ENCODE results near the gene DNAJC22. TPM values are rescaled to one million over a fixed set of nuclear protein-coding genes. Genes with fewer than 3 reads are reported as not detected.
"Not testable (repeated sequence)": the region's sequence is repeated elsewhere in the genome, so short reads cannot be mapped to it uniquely, and the experiment has no call there.

DNAJC22 gene
- 0.11 TPM in 1 of 2 replicates, not detected in the other for total RNA-seq

- intact Hi-C loops (cut with micrococcal nuclease): loop anchor here (1.0 kb wide), 2 partner anchors 9 to 58 kb away; partner anchors contain the start of gene C1QL4
Measured at GRCh38 chr12:49346659-49347310, at the start of gene DNAJC22. Gene DNAJC22, plus strand, starts transcription at chr12:49346888. Its CDS starts 1,985 bp downstream, at chr12:49348873.

GRCh38 chr12:49297695-49298060 lies 49.0 kb upstream of the DNAJC22 start:
- intact Hi-C loops (cut with micrococcal nuclease): loop anchor here (2.0 kb wide), 1 partner anchor 33 kb away; the partner anchor contains the start of gene TUBA1C

GRCh38 chr12:49298160-49298559 lies 48.5 kb upstream of the DNAJC22 start:
- intact Hi-C loops (cut with micrococcal nuclease): no loop called here

- intact Hi-C loops (cut with micrococcal nuclease): no loop called here
Measured at GRCh38 chr12:49301760-49302159, 44.9 kb upstream of the DNAJC22 start.

DNA sequence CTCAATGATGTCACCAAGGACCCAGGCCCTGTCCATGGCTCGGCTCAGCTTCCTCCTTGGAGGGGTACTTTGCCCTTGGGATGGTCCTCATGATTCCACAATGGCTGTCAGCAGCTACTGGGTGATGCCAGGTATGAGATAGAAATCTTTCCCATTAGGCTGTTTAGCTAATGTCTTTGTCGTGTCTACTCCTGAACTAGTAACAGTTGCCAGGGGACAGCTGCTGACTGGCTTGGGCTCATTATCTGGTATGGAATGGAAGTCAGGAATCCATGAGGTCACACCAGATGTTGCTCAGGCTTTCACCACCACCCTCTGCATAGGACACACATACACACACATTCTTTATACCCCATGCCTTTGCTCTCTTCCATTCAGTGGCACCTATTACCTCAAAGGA lies 42.5 kb upstream of the DNAJC22 start:
- intact Hi-C loops (cut with micrococcal nuclease): no loop called here

GRCh38 chr12:49305762-49306510 lies 40.8 kb upstream of the DNAJC22 start:
- intact Hi-C loops (cut with micrococcal nuclease): no loop called here

DNA sequence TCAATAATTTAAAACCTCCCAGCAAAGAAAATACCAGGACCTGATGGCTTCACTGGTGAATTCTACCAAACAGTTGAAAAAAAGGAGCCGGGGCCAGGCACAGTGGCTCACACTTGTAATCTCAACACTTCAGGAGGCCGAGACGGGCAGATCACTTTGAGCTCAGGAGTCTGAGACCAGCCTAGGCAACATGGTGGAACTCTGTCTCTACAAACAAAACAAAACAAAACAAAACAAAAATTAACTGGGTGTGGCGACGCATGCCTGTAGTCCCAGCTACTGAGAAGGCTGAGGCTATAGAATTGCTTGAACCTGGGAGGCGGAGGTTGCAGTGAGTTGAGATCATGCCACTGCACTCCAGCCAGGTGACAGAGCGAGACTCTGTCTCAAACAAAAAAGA lies 37.3 kb upstream of the DNAJC22 start:
- intact Hi-C loops (cut with micrococcal nuclease): no loop called here

- intact Hi-C loops (cut with micrococcal nuclease): not testable (repeated sequence)
Measured at GRCh38 chr12:49310451-49311000, 36.2 kb upstream of the DNAJC22 start.

DNA sequence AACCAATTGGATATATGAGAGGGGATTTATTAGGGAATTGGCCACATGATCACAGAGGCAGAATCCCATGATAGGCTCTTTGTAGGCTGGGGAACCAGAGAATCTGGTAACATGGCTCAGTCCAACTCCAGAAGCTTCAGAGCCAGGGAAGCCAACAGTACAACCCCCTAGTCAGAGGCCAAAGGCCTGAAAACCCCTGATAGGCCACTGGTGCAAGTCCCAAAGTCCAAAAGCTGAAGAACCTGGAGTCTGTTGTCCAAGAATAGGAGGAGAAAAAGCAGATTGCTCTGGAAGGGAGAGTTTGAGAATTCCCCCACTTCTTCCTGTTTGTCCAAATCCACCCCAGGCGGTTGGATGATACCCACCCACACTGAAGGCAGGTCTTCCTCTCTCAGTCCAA lies 31.9 kb upstream of the DNAJC22 start:
- intact Hi-C loops (cut with micrococcal nuclease): no loop called here

GRCh38 chr12:49317118-49317517 lies 29.6 kb upstream of the DNAJC22 start:
- intact Hi-C loops (cut with micrococcal nuclease): not testable (repeated sequence)

DNA sequence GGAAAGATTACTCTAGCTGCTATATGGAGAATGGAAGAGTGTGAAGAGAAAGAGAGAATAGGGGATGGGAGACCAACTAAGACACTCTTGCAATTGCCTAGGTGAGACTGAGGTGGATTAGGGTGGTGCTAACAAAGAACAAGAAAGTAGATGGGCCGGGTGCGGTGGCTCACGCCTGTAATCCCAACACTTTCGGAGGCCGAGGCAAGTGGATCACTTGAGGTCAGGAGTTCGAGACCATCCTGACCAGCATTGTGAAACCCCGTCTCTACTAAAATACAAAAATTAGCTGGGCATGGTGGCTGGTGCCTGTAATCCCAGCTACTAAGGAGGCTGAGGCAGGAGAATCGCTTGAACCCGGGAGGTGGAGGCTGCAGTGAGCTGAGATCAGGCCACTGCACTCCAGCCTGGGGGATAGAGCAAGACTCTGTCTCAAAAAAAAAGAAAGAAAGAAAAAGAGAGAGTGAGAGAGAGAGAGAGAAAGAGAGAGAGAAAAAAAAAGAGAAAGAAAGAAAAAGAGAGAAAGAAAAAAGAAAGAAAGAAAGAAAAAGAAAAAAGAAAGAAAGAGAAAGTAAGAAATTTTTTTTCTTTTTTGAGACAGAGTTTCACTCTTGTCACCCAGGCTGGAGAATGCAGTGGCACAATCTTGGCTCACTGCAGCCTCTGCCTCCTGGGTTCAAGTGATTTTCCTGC lies 26.1 kb upstream of the DNAJC22 start:
- intact Hi-C loops (cut with micrococcal nuclease): not testable (repeated sequence)

- intact Hi-C loops (cut with micrococcal nuclease): loop anchor here (2.0 kb wide), 2 partner anchors 14 to 58 kb away; partner anchors contain the start of genes C1QL4 and TUBA1C
Measured at GRCh38 chr12:49322367-49322707, 24.4 kb upstream of the DNAJC22 start.

DNA sequence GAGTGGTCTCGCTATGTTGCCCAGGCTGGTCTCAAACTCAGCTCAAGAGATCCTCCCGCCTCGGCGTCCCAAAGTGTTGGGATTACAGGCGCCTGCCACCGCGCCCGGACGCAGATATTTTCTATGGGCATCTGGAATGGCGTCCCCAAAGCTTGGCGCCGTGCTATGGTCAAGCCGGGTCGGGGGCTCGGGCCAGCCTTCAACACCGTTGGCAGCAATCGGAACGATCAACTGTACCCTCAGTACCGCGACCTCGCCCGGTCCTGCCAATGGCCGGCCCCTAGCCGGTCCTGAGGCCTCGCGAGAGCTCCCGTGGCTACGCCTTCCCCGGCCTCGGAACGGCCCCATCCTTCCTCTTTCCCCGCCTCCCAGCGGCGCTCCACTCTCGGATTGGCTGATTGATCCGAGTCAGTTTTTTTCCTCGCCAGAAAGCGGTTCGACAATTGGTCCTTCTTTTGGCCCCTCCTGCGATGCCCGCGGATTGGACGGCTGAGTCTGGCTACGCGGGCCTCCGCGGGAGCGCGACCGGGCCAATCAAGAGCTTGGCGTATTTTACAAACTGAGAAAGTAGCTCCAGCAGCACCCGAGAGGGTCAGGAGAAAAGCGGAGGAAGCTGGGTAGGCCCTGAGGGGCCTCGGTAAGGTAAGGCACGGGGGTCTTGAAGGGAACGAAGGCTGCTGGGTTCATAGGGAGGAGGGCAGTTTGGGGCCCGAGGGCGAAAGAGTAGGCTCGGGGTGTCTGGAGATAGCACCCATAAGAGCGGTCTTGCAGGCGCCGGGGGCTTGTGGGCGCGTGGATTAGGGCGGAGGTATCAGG lies 23.8 kb upstream of the DNAJC22 start, which contains the start of gene TROAP:
Gene TROAP, plus strand, starts transcription at position 548 of the 816 bp plus-strand sequence. CDS start 354 bp downstream, outside the sequence.
- intact Hi-C loops (cut with micrococcal nuclease): loop anchor here (1.0 to 2.0 kb wide), 3 partner anchors 14 to 263 kb away; partner anchors contain the start of genes C1QL4, KMT2D and TUBA1C

DNA sequence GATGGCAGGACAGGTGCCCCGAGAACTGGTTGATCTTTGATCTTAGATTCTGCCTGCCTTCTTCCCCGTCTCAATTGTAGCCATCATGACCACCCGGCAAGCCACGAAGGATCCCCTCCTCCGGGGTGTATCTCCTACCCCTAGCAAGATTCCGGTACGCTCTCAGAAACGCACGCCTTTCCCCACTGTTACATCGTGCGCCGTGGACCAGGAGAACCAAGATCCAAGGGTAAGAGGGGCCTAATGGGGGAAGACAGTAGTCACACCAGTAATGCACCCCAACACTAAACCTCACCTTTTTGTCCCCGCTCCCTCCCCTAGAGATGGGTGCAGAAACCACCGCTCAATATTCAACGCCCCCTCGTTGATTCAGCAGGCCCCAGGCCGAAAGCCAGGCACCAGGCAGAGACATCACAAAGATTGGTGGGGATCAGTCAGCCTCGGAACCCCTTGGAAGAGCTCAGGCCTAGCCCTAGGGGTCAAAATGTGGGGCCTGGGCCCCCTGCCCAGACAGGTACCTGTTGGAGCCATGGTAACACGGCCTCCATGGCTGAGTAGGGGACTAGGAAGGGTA lies 23.1 kb upstream of the DNAJC22 start:
- intact Hi-C loops (cut with micrococcal nuclease): loop anchor here (1.0 to 2.0 kb wide), 3 partner anchors 13 to 263 kb away; partner anchors contain the start of genes C1QL4, KMT2D and TUBA1C

- intact Hi-C loops (cut with micrococcal nuclease): no loop called here
Measured at GRCh38 chr12:49325606-49326005, 21.1 kb upstream of the DNAJC22 start.

DNA sequence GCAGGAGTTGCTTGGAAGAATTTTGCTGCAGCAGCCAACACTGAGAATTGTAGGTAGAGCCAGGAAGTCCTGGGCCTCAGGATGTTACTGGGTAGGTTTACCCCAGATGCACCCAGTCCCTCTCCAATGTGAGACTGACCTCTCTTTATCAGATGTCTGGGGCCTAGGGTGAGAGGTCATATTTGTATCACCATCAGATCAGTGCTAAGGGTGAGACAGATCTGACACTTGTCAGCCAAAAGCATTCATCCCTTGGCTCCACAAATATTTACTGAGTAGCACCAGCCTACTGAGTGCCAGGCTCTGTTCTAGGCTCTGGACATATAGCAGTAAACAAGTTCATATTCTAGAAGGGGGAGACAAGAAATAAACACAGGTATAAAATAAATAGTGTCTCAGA lies 19.3 kb upstream of the DNAJC22 start:
- intact Hi-C loops (cut with micrococcal nuclease): no loop called here

DNA sequence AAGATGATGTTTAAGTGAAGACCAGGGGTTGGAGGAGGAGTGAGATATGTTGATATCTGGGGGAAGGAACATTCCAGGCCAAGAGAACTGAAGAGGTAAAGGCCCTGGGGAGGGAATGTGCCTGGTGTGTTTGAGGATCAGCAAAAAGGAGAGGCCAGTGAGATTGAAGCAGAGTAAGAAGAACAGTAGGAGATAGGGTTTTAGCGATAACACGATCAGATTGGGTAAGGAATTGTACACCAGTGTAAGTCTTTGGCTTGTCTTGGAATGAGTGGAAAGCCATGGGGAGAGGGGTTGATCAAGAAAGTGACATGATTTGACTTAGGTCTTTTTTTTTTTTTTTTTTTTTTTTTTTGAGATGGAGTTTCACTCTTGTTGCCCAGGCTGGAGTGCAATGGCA lies 18.8 kb upstream of the DNAJC22 start:
- intact Hi-C loops (cut with micrococcal nuclease): no loop called here

DNA sequence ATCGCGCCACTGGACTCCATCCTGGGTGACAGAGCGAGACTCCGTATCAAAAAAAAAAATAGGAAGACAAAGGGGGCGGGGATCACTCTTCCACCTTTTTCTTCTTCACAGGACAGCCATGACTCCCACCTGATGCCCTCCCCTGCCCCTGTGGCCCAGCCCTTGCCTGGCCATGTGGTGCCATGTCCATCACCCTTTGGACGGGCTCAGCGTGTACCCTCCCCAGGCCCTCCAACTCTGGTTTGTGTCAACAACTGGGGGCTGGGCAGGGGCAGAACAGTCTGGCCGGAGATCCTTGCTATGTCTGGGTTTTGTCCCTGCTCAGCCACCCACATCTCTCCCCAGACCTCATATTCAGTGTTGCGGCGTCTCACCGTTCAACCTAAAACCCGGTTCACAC lies 17.9 kb upstream of the DNAJC22 start:
- intact Hi-C loops (cut with micrococcal nuclease): no loop called here

DNA sequence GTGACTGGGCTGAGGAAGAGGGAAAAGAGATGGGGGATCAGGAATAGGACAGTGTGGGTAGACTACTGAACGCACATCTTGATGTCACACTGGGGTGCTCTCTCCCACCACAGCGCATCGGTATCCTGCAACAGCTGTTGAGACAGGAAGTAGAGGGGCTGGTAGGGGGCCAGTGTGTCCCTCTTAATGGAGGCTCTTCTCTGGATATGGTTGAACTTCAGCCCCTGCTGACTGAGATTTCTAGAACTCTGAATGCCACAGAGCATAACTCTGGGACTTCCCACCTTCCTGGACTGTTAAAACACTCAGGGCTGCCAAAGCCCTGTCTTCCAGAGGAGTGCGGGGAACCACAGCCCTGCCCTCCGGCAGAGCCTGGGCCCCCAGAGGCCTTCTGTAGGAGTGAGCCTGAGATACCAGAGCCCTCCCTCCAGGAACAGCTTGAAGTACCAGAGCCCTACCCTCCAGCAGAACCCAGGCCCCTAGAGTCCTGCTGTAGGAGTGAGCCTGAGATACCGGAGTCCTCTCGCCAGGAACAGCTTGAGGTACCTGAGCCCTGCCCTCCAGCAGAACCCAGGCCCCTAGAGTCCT lies 16.6 kb upstream of the DNAJC22 start:
- intact Hi-C loops (cut with micrococcal nuclease): no loop called here
